Testis (tissue), 3 donors: ENCODE measurements around the gene ADAMTS12. TPM values are rescaled to one million over a fixed set of nuclear protein-coding genes. Genes with fewer than 3 reads are reported as not detected.

Experiments
- DNase-seq: peaks from one replicate; pipeline ENCODE4 v3.0.0-alpha.2; 2019
- H3K27ac ChIP-seq, 2 donors: fragments of 200-600 bp; sonication (generic); one replicate each; pipeline ENCODE4 v1.5.1; 2019
- H3K27me3 ChIP-seq: fragments of 200-600 bp; sonication (generic); one replicate; pipeline ENCODE4 v1.5.1; 2019
- H3K36me3 ChIP-seq: fragments of 200-600 bp; sonication (generic); one replicate; pipeline ENCODE4 v1.5.1; 2017; ENCODE audit warnings: low read depth; ENCODE audit errors: missing control alignments
- H3K4me1 ChIP-seq: fragments of 200-600 bp; sonication (generic); one replicate; pipeline ENCODE4 v1.5.1; 2019
- H3K4me3 ChIP-seq, 2 donors: fragments of 200-600 bp; sonication (generic); one replicate each; pipeline ENCODE4 v1.5.1; 2017 to 2019
- H3K9me3 ChIP-seq: fragments of 200-600 bp; sonication (generic); one replicate; pipeline ENCODE4 v1.5.1; 2017
- CTCF ChIP-seq, 3 experiments: fragments of 450-650 bp in 2 of 3; fragments of 200-600 bp in 1 of 3; sonication (generic) in 1 of 3; IDR thresholded peaks; one replicate each; pipeline ENCODE4 v1.5.1; 2016 to 2019; ENCODE audit warnings: antibody characterized with exemption in 3 of 3, mild to moderate bottlenecking in 2 of 3, moderate library complexity in 1 of 3
- POLR2A ChIP-seq: fragments of 450-650 bp; IDR thresholded peaks from one replicate; pipeline ENCODE4 v1.6.1; 2017; ENCODE audit warnings: antibody characterized with exemption, mild to moderate bottlenecking, moderate library complexity
- WGBS, 2 donors: methylation state at CpG; one replicate each; pipeline ENCODE4 v1.1.5; 2018; 5-methylcytosine and 5-hydroxymethylcytosine counted together
- intact Hi-C: fragments of 100-400 bp; cut with DNase I; formaldehyde crosslinking; loops from one replicate; pipeline ENCODE4 v1.15.1; 2023; ENCODE audit warnings: low total_unique reads
- polyA plus RNA-seq: library from polyadenylated mRNA; stranded (reverse); fragments of 350-450 nt; fragmentation: Illumina TruSeq; extraction: RNeasy Lipid Tissue Mini Kit (QIAGEN cat#74804); gene quantifications from one replicate; pipeline ENCODE4 v1.2.3, GENCODE V29; 2014; ENCODE audit warnings: low read depth, low replicate concordance; ENCODE audit not compliant: insufficient read depth
- total RNA-seq, 2 donors: library from RNA; depleted of rRNA; stranded (reverse); fragments of >200 nt; gene quantifications; one replicate each; pipeline ENCODE4 v1.2.3, GENCODE V29; 2016

ADAMTS12 gene
- total and polyA plus RNA-seq, 3 donors from 2014 or later: 4.9 to 9.3 (median 7.5) TPM

GRCh38 chr5:33563530-33563929, 328.3 kb downstream of the ADAMTS12 start:
- TF ChIP-seq CTCF (IDR thresholded peaks at IDR 0.05) (no peak), POLR2A (no peak)
- Histone ChIP-seq H3K36me3 (no peaks in the 10 kb centered on the region), H3K27me3 (no peaks in the 10 kb centered on the region), H3K27ac (no peak overlapping the region), H3K9me3 (no peaks in the 10 kb centered on the region), H3K4me1 (peaks cover 5% of the 10 kb centered on the region), H3K4me3 (no peak overlapping the region)
- DNase-seq: no peak
- 73 to 86% methylated on average over 2 of the region's 2 CpGs for WGBS, 2 donors
- intact Hi-C loops: no loop called here

- DNase-seq: no peak
- Histone ChIP-seq H3K4me3 (no peak overlapping the region), H3K36me3 (no peaks in the 10 kb centered on the region), H3K27ac (no peak overlapping the region), H3K4me1 (peaks cover 13% of the 10 kb centered on the region), H3K27me3 (no peaks in the 10 kb centered on the region), H3K9me3 (no peaks in the 10 kb centered on the region)
- TF ChIP-seq POLR2A (no peak), CTCF (IDR thresholded peaks at IDR 0.05) (no peak)
- intact Hi-C loops: no loop called here
- 71 to 87% methylated on average over 1 of the region's 1 CpG for WGBS, 2 donors
Observed at GRCh38 chr5:33558489-33558888, 333.3 kb downstream of the ADAMTS12 start.

- Histone ChIP-seq H3K36me3 (no peaks in the 10 kb centered on the region), H3K27me3 (no peaks in the 10 kb centered on the region), H3K4me3 (no peak overlapping the region), H3K9me3 (no peaks in the 10 kb centered on the region), H3K27ac (no peak overlapping the region), H3K4me1 (peaks cover 13% of the 10 kb centered on the region)
- DNase-seq: no peak
- TF ChIP-seq POLR2A (no peak), CTCF (IDR thresholded peaks at IDR 0.05) (no peak)
- WGBS, 2 donors: 55 to 66% methylated on average over 3 of the region's 3 CpGs
- intact Hi-C loops: no loop called here
Observed at GRCh38 chr5:33557605-33558004, 334.2 kb downstream of the ADAMTS12 start.

- Histone ChIP-seq H3K36me3 (no peaks in the 10 kb centered on the region), H3K4me3 (no peak overlapping the region), H3K27ac (no peak overlapping the region), H3K9me3 (no peaks in the 10 kb centered on the region), H3K4me1 (peaks cover 13% of the 10 kb centered on the region), H3K27me3 (no peaks in the 10 kb centered on the region)
- no peak for TF ChIP-seq CTCF (IDR thresholded peaks at IDR 0.05)
- TF ChIP-seq POLR2A: no peak
- 35 to 43% methylated on average over 8 of the region's 8 CpGs for WGBS, 2 donors
- DNase-seq: no peak
- intact Hi-C loops: no loop called here
Observed at GRCh38 chr5:33556330-33557328, 335.2 kb downstream of the ADAMTS12 start.
